Measurements from ENCODE around the gene SPRYD3.

The SPRYD3 gene

GRCh38 chr12:53062011-53062961 lies 16.9 kb downstream of the SPRYD3 start:
- no peak for DNase-seq

- DNase-seq, result peak; percentile 91
Measured at GRCh38 chr12:53061404-53062010, 17.7 kb downstream of the SPRYD3 start.

- DNase-seq, result peak; percentile 83
Measured at GRCh38 chr12:53060721-53061276, 18.4 kb downstream of the SPRYD3 start.

GRCh38 chr12:53060064-53060720 lies 19.0 kb downstream of the SPRYD3 start:
- no peak for DNase-seq

GRCh38 chr12:53059434-53060063 lies 19.6 kb downstream of the SPRYD3 start:
- DNase-seq, result no peak

GRCh38 chr12:53058674-53059433 lies 20.3 kb downstream of the SPRYD3 start:
- no peak for DNase-seq

- no peak for DNase-seq
Measured at GRCh38 chr12:53057816-53058500, 21.2 kb downstream of the SPRYD3 start.

- DNase-seq, result no peak
Measured at GRCh38 chr12:53056901-53057300, 22.3 kb downstream of the SPRYD3 start.

- DNase-seq, result no peak
Measured at GRCh38 chr12:53056296-53056695, 22.9 kb downstream of the SPRYD3 start.

GRCh38 chr12:53055471-53056266 lies 23.5 kb downstream of the SPRYD3 start:
- DNase-seq, result no peak

- peak; percentile 97 for DNase-seq
Measured at GRCh38 chr12:53054112-53054878, 24.9 kb downstream of the SPRYD3 start.

- DNase-seq, result peak; percentile 96
Measured at GRCh38 chr12:53053218-53054111, 25.7 kb downstream of the SPRYD3 start.

- DNase-seq, result peak; percentile 57
Measured at GRCh38 chr12:53052419-53053217, 26.6 kb downstream of the SPRYD3 start.

GRCh38 chr12:53051881-53052412 lies 27.2 kb downstream of the SPRYD3 start:
- DNase-seq, result no peak

GRCh38 chr12:53051058-53051880 lies 27.9 kb downstream of the SPRYD3 start:
- DNase-seq, result peak; percentile 63

GRCh38 chr12:53050426-53051057 lies 28.6 kb downstream of the SPRYD3 start:
- DNase-seq, result no peak
